ENCODE results near the gene PI4KB. TPM values are rescaled to one million over a fixed set of nuclear protein-coding genes. Genes with fewer than 3 reads are reported as not detected.

Gene PI4KB
- total RNA-seq, 2 donors from 2014 or later, result 56.7 to 58.3 TPM

GRCh38 chr1:151347523-151348246, 20.5 kb upstream of the PI4KB start:
- DNase-seq, result no peak
- intact Hi-C loops (cut with DNase I, micrococcal nuclease), result no loop called here
- ATAC-seq, result no peak

- DNase-seq (peak; percentile 93 to 96), ATAC-seq (peak; percentile 96)
- intact Hi-C loops (cut with DNase I, micrococcal nuclease), result no loop called here
Observed at GRCh38 chr1:151346769-151347522, 19.7 kb upstream of the PI4KB start, which contains the start of gene RFX5. Gene RFX5, minus strand, starts transcription at chr1:151347252. Its CDS starts 932 bp downstream, at chr1:151346320.

GRCh38 chr1:151346082-151346768, 19.0 kb upstream of the PI4KB start:
- DNase-seq, result no peak
- intact Hi-C loops (cut with DNase I, micrococcal nuclease), result no loop called here

GRCh38 chr1:151344291-151344690, 17.1 kb upstream of the PI4KB start:
- DNase-seq (no peak), ATAC-seq (no peak)
- intact Hi-C loops (cut with DNase I, micrococcal nuclease), result no loop called here

More at GRCh38 chr1:151346082-151346768, 19.0 kb upstream of the PI4KB start:
- no peak for ATAC-seq

- DNase-seq, result no peak
- no peak for ATAC-seq
- intact Hi-C loops (cut with DNase I, micrococcal nuclease), result no loop called here
Observed at GRCh38 chr1:151343587-151343986, 16.4 kb upstream of the PI4KB start.

- intact Hi-C loops (cut with DNase I, micrococcal nuclease), result no loop called here
- ATAC-seq (no peak), DNase-seq (no peak)
Observed at GRCh38 chr1:151342569-151342968, 15.4 kb upstream of the PI4KB start.

GRCh38 chr1:151342021-151342420, 14.8 kb upstream of the PI4KB start:
- intact Hi-C loops (cut with DNase I, micrococcal nuclease), result no loop called here
- ATAC-seq (peak; percentile 12), DNase-seq (no peak)

GRCh38 chr1:151340870-151341754, 13.9 kb upstream of the PI4KB start:
- ATAC-seq (peak; percentile 91), DNase-seq (peak in 1 of 2 donors; percentile 41)
- intact Hi-C loops (cut with DNase I, micrococcal nuclease), result loop anchor here in 1 of 2 donors (2.0 kb wide), 1 partner anchor 40 kb away; no protein-coding TSS in a partner anchor

GRCh38 chr1:151336556-151336955, 9.3 kb upstream of the PI4KB start:
- intact Hi-C loops (cut with DNase I, micrococcal nuclease), result loop anchor here in 1 of 2 donors (5.0 kb wide), 1 partner anchor 34 kb away; no protein-coding TSS in a partner anchor
- DNase-seq (no peak), ATAC-seq (no peak)

- DNase-seq (no peak), ATAC-seq (no peak)
- intact Hi-C loops (cut with DNase I, micrococcal nuclease), result loop anchor here in 1 of 2 donors (5.0 kb wide), 1 partner anchor 33 kb away; no protein-coding TSS in a partner anchor
Observed at GRCh38 chr1:151334822-151335221, 7.6 kb upstream of the PI4KB start.

GRCh38 chr1:151327903-151328674, 873 bp upstream of the PI4KB start:
- intact Hi-C loops (cut with DNase I, micrococcal nuclease), result no loop called here
- peak; percentile 30 for ATAC-seq
- DNase-seq, result peak in 1 of 2 donors; percentile 50

- ATAC-seq (peak; percentile 49), DNase-seq (peak; percentile 56 to 58)
- intact Hi-C loops (cut with DNase I, micrococcal nuclease), result no loop called here
Observed at GRCh38 chr1:151326619-151327222, 495 bp downstream of the PI4KB start.

- DNase-seq (no peak), ATAC-seq (no peak)
- intact Hi-C loops (cut with DNase I, micrococcal nuclease), result no loop called here
Observed at GRCh38 chr1:151325646-151326429, 1.4 kb downstream of the PI4KB start.

GRCh38 chr1:151325231-151325630, 2.0 kb downstream of the PI4KB start:
- intact Hi-C loops (cut with DNase I, micrococcal nuclease), result no loop called here
- ATAC-seq (no peak), DNase-seq (no peak)

- DNase-seq (no peak), ATAC-seq (no peak)
- intact Hi-C loops (cut with DNase I, micrococcal nuclease), result no loop called here
Observed at GRCh38 chr1:151324390-151324930, 2.8 kb downstream of the PI4KB start.

GRCh38 chr1:151318975-151319374, 8.2 kb downstream of the PI4KB start:
- DNase-seq, result no peak

More at GRCh38 chr1:151318975-151319374, 8.2 kb downstream of the PI4KB start:
- intact Hi-C loops (cut with DNase I, micrococcal nuclease), result no loop called here
- no peak for ATAC-seq
